AG04449 (cell line): ENCODE measurements around the gene ZNF654.

Experiments used
- CTCF ChIA-PET: fragments of 350-600 bp; formaldehyde crosslinking; extraction: SDS; loops from one replicate; lab custom pipeline; 2021; ENCODE audit warnings: antibody characterized with exemption; lab: Yijun Ruan, JAX
- POLR2A ChIA-PET: fragments of 400-600, 350-600 bp; formaldehyde crosslinking; extraction: SDS; loops from one replicate; lab custom pipeline; 2020; ENCODE audit warnings: antibody characterized with exemption, inconsistent platforms; lab: Yijun Ruan, JAX
- DNase-seq: peaks from one replicate; pipeline ENCODE4 v3.0.0-alpha.2; 2010; ENCODE audit warnings: low read depth, low spot score
- H3K4me3 ChIP-seq: 2 replicates; pipeline ENCODE4 v1.5.1; 2011; ENCODE audit warnings: low read depth, mild to moderate bottlenecking, control low read depth, low read length
- TF ChIP-seq, protein P1 (sequence below): IDR thresholded peaks from one replicate; pipeline ENCODE4 v1.5.1; 2011; ENCODE audit warnings: mild to moderate bottlenecking, moderate library complexity, low read length, control low read depth, inconsistent platforms; ENCODE audit not compliant: insufficient read depth; ENCODE audit errors: missing control alignments

Gene ZNF654

DNA sequence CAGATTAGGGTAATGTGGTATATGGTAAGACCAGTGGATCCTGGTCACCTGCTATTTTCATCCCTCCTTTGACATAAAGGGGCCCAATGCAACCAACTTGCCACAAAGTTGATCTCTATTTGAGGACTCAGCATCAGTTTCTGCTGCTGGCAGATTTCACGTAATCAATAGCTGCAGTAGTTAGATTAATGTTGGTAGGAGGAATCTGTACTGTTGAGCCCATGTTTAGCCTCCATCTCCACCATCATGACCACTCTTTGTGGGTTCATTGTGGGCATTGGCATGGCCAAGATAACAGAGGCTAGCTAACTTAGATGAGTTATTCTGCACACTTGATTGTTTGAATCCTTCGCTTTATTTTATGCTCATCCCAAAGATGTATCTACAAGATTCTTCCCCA is 30.2 kb upstream of the ZNF654 start:
- H3K4me3 ChIP-seq, result no peak overlapping the region
- ChIA-PET POLR2A (no interaction called here), CTCF (interaction anchor here (1.6 kb wide), 2 partner anchors 15 to 27 kb away, joined by 3 to 5 read pairs; no protein-coding TSS in a partner anchor)
- no peak for DNase-seq
- TF ChIP-seq, protein P1, sequence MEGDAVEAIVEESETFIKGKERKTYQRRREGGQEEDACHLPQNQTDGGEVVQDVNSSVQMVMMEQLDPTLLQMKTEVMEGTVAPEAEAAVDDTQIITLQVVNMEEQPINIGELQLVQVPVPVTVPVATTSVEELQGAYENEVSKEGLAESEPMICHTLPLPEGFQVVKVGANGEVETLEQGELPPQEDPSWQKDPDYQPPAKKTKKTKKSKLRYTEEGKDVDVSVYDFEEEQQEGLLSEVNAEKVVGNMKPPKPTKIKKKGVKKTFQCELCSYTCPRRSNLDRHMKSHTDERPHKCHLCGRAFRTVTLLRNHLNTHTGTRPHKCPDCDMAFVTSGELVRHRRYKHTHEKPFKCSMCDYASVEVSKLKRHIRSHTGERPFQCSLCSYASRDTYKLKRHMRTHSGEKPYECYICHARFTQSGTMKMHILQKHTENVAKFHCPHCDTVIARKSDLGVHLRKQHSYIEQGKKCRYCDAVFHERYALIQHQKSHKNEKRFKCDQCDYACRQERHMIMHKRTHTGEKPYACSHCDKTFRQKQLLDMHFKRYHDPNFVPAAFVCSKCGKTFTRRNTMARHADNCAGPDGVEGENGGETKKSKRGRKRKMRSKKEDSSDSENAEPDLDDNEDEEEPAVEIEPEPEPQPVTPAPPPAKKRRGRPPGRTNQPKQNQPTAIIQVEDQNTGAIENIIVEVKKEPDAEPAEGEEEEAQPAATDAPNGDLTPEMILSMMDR, result no peak

DNA sequence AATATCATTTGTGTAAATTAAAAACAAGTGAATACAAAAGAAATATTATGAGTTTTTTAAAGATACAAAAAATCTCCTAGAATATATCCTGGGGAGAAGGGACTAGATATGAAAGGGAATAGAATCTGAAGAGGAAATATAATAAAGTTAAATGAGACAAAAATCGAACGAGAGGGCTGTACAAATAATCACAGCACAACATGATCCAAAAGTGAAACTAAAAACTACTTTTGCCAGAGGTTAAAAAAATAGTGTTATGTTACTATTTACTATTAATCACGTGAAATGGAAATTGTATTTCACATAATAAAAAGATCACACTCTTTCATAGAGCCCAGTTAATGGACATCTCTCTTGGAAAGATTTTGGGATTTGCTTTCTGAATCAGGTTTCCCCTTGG is 28.8 kb upstream of the ZNF654 start:
- CTCF ChIA-PET, result no interaction called here
- no peak overlapping the region for H3K4me3 ChIP-seq
- POLR2A ChIA-PET, result no interaction called here
- DNase-seq, result no peak
- TF ChIP-seq, protein P1, result no peak

DNA sequence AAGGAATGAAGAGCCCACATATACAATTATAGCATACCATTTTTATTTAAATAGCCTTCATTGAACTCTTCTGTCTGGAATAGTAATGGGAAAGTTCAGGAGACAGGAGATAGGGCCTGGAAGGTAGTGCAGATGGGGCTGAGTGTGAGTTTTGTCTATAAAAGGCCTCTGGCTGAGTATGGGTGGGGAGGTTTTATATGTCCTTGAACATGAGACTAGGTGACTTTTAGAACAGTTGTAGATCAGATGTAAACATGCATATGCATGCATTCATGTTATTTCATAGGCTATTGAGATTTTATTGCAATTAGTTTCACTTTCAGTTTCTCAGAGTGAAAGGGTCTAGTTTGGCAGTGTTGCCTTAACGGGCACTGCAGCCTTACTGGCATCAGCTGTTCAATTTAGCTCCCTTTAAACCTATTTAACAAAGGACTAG is 27.4 kb upstream of the ZNF654 start:
- ChIA-PET POLR2A (no interaction called here), CTCF (interaction anchor here (1.3 kb wide), 1 partner anchor 771 kb away, joined by 5 read pairs; no protein-coding TSS in a partner anchor)
- H3K4me3 ChIP-seq, result peak overlapping the region; percentile 39
- DNase-seq, result no peak
- TF ChIP-seq, protein P1, result no peak

DNA sequence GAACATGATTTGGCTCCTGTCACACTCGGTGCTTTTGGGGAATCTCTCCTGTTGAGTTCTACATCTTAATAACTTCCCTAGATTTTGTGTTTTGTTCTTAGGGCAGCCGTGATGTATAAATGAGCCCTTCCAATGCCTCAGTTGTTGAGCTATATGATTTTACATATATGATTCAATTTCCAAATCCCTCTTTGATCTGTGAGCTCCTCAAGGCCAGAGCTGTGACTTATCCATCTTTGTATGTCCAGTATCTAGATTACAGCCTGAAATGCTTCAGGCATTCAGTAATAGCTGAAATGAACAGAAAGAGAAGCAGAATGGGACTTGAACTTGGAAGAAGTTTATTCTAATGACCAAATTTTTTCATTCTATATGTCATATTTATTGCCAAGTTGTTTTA is 26.8 kb upstream of the ZNF654 start:
- CTCF ChIA-PET, result no interaction called here
- TF ChIP-seq, protein P1, result no peak
- no peak overlapping the region; the same call in 1 of the 2 replicates for H3K4me3 ChIP-seq
- POLR2A ChIA-PET, result no interaction called here
- DNase-seq, result peak; percentile 0

DNA sequence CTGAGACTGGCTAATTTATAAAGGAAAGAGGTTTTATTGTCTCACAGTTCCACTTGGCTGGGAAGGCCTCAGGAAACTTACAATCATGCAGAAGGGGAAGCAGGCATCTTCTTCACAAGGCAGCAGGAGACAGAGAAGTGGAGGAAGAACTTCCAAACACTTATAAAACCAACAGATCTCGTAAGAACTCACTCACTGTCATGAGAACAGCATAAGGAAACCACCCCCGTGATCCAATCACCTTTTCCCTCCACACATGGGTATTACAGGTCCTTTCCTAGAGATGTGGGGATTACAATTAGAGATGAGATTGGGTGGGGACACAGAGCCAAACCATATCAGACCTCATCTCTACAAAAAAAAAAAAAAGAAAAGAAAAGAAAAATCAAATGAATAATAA is 26.0 kb upstream of the ZNF654 start:
- no peak overlapping the region for H3K4me3 ChIP-seq
- TF ChIP-seq, protein P1, result no peak
- no peak for DNase-seq
- ChIA-PET CTCF (no interaction called here), POLR2A (no interaction called here)

DNA sequence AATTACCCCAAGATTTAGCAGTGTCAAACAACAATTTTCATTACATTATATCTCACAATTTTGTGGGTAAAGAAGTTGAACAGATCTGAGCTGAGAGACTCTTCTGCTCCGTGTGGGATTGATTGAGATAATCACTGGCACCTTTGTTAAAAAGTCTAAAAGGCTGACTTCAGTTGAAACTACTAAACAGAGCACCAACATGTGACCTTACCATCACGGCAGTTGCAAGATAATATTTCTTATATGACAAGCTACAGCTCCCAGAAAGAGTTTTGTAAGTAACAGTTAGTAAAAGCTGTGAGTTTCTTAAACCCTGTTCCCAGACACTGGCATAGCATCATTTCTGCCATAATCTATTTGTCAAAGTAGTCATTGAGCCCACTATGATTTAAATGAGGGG is 25.2 kb upstream of the ZNF654 start:
- ChIA-PET CTCF (interaction anchor here (1.2 kb wide), 1 partner anchor 29 kb away, joined by 3 read pairs; no protein-coding TSS in a partner anchor), POLR2A (no interaction called here)

More for the DNA sequence above, 25.2 kb upstream of the ZNF654 start:
- no peak overlapping the region for H3K4me3 ChIP-seq
- TF ChIP-seq, protein P1, result no peak
- DNase-seq, result no peak
